PC-9 (cell line): ENCODE data around the gene CDR2L.

ENCODE experiments used
- CTCF ChIP-seq: fragments of 200-600 bp; sonication (generic); conservative IDR thresholded peaks from 2 replicates; pipeline ENCODE4 v1.6.1; 2017; ENCODE audit warnings: mixed run types, antibody characterized with exemption, mild to moderate bottlenecking, moderate library complexity
- EZH2 ChIP-seq: fragments of 200-600 bp; sonication (generic); IDR thresholded peaks from 2 replicates; pipeline ENCODE4 v1.8.0; 2017; ENCODE audit warnings: antibody characterized with exemption, low read depth

- TF ChIP-seq CTCF (no peak), EZH2 (no peak)
These were observed 15.1 kb upstream of the CDR2L start, which contains the start of gene HID1 for GRCh38 chr17:74972107-74972972.
